BLaER1 (cell line): Measurements from ENCODE around the gene FBXO39.
"Not testable (repeated sequence)": the region's sequence is repeated elsewhere in the genome, so short reads cannot be mapped to it uniquely, and the experiment has no call there.

Experiments used
- H3K27ac ChIP-seq: shearing (Covaris generic); formaldehyde crosslinking; 2 replicates; pipeline ENCODE4 v1.8.1; 2022
- H3K27me3 ChIP-seq: shearing (Covaris generic); formaldehyde crosslinking; 2 replicates; pipeline ENCODE4 v1.8.1; 2022
- H3K36me3 ChIP-seq: shearing (Covaris generic); formaldehyde crosslinking; 2 replicates; pipeline ENCODE4 v1.8.1; 2022
- H3K4me1 ChIP-seq: shearing (Covaris generic); formaldehyde crosslinking; 2 replicates; pipeline ENCODE4 v1.8.1; 2022
- H3K4me2 ChIP-seq: shearing (Covaris generic); formaldehyde crosslinking; 2 replicates; pipeline ENCODE4 v1.8.1; 2022
- H3K4me3 ChIP-seq: shearing (Covaris generic); formaldehyde crosslinking; 2 replicates; pipeline ENCODE4 v1.8.1; 2022
- H3K9ac ChIP-seq: shearing (Covaris generic); formaldehyde crosslinking; 2 replicates; pipeline ENCODE4 v1.8.1; 2022
- H3K9me3 ChIP-seq: shearing (Covaris generic); formaldehyde crosslinking; 2 replicates; pipeline ENCODE4 v1.8.1; 2022
- H4K20me1 ChIP-seq: shearing (Covaris generic); formaldehyde crosslinking; 2 replicates; pipeline ENCODE4 v1.8.1; 2022
- Cebpa-rat ChIP-seq: shearing (Covaris generic); IDR thresholded peaks from 2 replicates; pipeline ENCODE4 v1.8.1; 2022

The FBXO39 gene

DNA sequence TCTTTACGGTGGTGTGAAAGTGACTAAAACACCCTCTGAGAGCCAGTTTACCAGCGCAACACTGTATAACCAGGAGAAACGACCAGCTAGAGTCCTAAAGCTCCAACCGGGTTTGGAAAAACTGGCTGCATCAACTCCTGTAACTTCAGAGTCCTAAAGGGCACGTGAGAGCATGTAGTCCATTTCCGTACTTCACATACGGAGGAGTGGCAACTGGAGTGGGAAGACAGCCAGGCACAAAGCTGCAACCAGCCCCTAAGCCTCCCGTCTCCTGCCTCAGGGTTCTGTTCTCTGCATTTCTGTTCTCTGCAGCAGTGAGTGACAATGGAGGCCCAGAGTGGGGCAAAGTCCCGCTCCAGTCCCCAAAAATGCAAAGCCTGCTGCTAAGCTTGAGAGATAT is 36.3 kb downstream of the FBXO39 start:
- TF ChIP-seq Cebpa-rat = no peak
- no peaks in the 10 kb centered on the region for H4K20me1 ChIP-seq
- H3K4me2 ChIP-seq = no peak overlapping the region
- no peak overlapping the region for H3K9ac ChIP-seq
- no peak overlapping the region for H3K4me3 ChIP-seq
- no peak overlapping the region for H3K27ac ChIP-seq
- H3K4me1 ChIP-seq = no peaks in the 10 kb centered on the region
- H3K36me3 ChIP-seq = no peaks in the 10 kb centered on the region
- H3K27me3 ChIP-seq = no peaks in the 10 kb centered on the region
- H3K9me3 ChIP-seq = no peaks in the 10 kb centered on the region

DNA sequence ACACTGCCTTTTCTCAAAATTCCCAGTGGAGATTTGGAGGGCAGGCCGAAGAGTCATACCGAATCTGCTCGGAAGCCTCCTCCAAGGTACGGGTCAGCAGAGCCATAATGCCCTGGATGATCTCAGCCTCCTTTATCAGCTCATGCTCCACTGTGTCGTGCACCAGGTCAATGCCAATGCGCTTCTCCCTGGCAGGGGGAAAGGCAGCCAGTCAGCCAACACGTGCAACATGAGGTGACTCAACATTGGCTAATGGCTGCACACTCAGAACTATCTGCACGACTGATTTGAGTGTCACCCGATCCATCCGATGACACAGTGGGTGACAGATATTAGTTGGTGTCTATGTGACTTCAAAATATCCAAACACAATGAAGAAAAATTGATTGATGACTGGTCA is 39.8 kb downstream of the FBXO39 start:
- Histone ChIP-seq H3K4me3 (no peak overlapping the region), H3K4me1 (no peaks in the 10 kb centered on the region), H3K9ac (no peak overlapping the region), H3K36me3 (no peaks in the 10 kb centered on the region), H3K9me3 (no peaks in the 10 kb centered on the region), H3K4me2 (no peak overlapping the region), H3K27ac (no peak overlapping the region), H3K27me3 (no peaks in the 10 kb centered on the region), H4K20me1 (no peaks in the 10 kb centered on the region)
- no peak for TF ChIP-seq Cebpa-rat

DNA sequence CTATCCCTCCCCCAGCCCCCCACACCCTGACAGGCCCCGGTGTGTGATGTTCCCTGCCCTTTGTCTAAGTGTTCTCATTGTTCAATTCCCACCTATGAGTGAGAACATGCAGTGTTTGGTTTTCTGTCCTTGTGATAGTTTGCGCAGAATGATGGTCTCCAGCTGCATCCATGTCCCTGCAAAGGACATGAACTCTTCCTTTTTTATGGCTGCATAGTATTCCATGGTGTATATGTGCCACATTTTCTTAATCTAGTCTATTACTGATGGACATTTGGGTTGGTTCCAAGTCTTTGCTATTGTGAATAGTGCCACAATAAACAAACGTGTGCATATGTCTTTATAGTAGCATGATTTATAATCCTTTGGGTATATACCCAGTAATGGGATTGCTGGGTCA is 40.4 kb downstream of the FBXO39 start:
- H3K4me3 ChIP-seq, H3K4me2 ChIP-seq, H3K4me1 ChIP-seq, H3K9ac ChIP-seq, H3K27me3 ChIP-seq, H3K27ac ChIP-seq, H3K9me3 ChIP-seq, H4K20me1 ChIP-seq, H3K36me3 ChIP-seq: not testable (repeated sequence)

DNA sequence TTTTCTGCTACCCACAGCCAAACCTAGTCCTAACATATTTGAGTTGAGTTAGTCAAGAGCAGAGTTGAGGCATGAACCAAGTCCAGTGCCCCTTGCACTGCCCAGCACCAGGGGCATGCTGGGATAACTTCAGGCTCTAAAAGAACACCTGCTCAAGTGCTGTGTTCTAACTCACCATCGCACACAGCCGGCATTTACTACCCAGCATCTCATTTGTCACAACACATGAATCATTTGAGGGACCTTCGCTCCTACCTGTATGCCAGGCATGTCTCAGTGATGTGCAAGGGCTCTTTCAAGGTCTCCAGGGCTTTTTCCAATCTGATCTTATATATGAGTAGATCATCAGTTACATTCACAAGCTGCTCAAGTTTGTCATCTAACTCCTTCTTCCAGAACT is 42.9 kb downstream of the FBXO39 start:
- no peaks in the 10 kb centered on the region for H3K9me3 ChIP-seq
- no peaks in the 10 kb centered on the region for H3K4me1 ChIP-seq
- H3K27ac ChIP-seq = no peak overlapping the region
- no peak for TF ChIP-seq Cebpa-rat
- H3K36me3 ChIP-seq = no peaks in the 10 kb centered on the region
- no peaks in the 10 kb centered on the region for H3K27me3 ChIP-seq
- no peak overlapping the region for H3K4me2 ChIP-seq
- no peaks in the 10 kb centered on the region for H4K20me1 ChIP-seq
- no peak overlapping the region for H3K4me3 ChIP-seq
- no peak overlapping the region for H3K9ac ChIP-seq

DNA sequence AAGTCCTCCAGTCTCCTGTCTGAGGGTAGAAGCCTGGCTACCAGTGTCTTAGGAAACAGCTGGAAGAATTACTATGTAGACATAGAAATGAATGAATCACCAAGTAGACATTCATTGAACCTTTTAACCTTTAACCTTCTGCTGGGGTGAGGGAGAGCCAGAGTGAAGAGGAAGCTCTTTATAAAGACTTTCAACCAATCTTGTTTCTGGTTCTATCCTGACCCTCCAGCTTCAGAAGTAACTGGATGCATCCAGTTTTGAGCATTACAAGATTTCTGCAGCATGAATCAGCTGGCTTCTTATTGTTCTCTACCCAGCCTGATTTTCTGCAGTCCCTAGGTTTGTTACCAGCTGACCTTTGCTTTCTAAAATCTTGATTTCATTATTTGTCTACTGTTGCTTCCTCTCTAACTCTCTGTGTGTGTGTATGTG is 47.0 kb downstream of the FBXO39 start:
- Histone ChIP-seq H3K9me3 (no peaks in the 10 kb centered on the region), H3K4me1 (no peaks in the 10 kb centered on the region), H4K20me1 (no peaks in the 10 kb centered on the region), H3K9ac (no peak overlapping the region), H3K36me3 (no peaks in the 10 kb centered on the region), H3K4me3 (no peak overlapping the region), H3K4me2 (no peak overlapping the region), H3K27me3 (no peaks in the 10 kb centered on the region), H3K27ac (no peak overlapping the region)
- TF ChIP-seq Cebpa-rat = no peak

DNA sequence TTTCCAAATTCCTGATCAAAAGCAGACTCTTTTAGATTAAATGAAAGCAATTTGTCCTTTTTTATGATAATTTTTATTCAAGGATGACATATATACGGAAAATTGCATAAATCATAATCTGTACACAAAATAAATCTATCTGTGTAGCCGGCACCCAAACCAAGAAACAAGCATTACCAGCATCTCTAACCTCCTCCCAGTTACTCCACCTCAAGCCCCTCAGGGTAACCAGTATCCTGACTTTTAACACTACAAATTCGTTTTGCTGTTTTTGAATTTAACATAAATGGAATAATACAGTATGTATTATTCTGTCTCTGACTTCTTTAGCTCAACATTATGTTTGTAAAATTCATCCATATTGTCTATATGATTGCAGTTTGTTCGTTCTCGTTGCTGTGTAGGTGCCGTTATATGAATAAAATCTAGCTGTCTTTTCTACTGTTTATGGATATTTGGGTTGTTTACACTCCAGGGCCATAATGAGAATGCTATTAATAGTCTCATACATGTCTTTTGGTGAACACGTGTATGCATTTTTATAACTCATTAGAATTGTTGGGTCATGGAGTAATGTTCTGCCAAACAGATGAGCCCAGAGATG is 54.5 kb downstream of the FBXO39 start:
- no peaks in the 10 kb centered on the region for H4K20me1 ChIP-seq
- H3K4me1 ChIP-seq = peaks cover 21% of the 10 kb centered on the region
- H3K27ac ChIP-seq = no peak overlapping the region
- no peaks in the 10 kb centered on the region for H3K9me3 ChIP-seq
- H3K4me2 ChIP-seq = peak overlapping the region; percentile 90
- TF ChIP-seq Cebpa-rat = no peak
- H3K9ac ChIP-seq = no peak overlapping the region
- H3K27me3 ChIP-seq = peaks cover 9% of the 10 kb centered on the region; the same call in 1 of the 2 replicates
- H3K4me3 ChIP-seq = no peak overlapping the region
- H3K36me3 ChIP-seq = no peaks in the 10 kb centered on the region

DNA sequence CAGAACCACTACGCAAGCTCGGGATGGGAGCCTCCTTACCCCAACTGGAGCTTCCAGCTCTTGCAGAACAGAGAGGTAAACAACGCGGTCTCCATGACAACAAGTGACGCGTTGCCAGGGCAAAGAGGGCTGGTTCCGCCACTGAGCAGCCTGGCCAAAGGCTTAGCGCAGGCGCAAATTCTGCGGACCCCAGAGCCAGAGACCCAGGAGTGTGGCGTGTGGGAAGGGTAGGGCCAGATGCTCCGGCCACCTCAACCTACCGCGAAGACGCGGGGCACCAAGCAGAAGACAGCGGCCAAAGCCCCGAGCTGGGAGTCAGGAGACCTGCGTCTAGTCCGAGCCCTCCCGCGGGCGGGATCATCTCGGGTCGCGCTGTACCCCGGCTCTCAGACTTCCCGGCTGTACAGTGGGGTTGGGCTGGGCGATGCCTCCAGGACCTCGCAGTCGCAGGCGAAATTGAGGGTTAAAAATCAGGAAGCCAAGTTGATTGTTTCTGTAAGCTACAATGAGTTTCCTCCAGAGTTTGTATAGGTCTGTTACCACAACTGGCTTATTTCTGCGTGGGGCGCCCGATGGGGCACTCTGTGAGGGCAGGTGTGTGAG is 55.7 kb downstream of the FBXO39 start, which contains the start of gene TEKT1:
Gene TEKT1 (minus strand): TSS at position 69 of the 603 bp plus-strand sequence. CDS start 1,353 bp downstream, outside the sequence.
- Histone ChIP-seq H3K4me2 (peak within 1 kb of the TSS; percentile 90), H3K9me3 (no peaks in the 10 kb centered on the region), H3K9ac (peak within 1 kb of the TSS; percentile 15; the same call in 1 of the 2 replicates), H3K27ac (no peak within 1 kb of the TSS), H3K4me1 (peaks cover 21% of the 10 kb centered on the region), H3K36me3 (no peaks in the 10 kb centered on the region), H4K20me1 (no peaks in the 10 kb centered on the region), H3K27me3 (peaks cover 9% of the 10 kb centered on the region; the same call in 1 of the 2 replicates), H3K4me3 (peak within 1 kb of the TSS; percentile 62)
- TF ChIP-seq Cebpa-rat = no peak
